H1 (cell line): ENCODE results near the gene HOXD4. TPM values are rescaled to one million over a fixed set of nuclear protein-coding genes. Genes with fewer than 3 reads are reported as not detected.
A peak's percentile ranks its signal among the peaks of the same experiment; 100 is the strongest.

Experiments used
- CTCF ChIA-PET: fragments of 300-600 bp; sonication (Branson Sonifier 250); formaldehyde crosslinking; loops from one replicate; lab custom pipeline; 2021; ENCODE audit not compliant: partially characterized antibody; lab: Charles Lee
- POLR2A ChIA-PET: fragments of 300-600 bp; sonication (Branson Sonifier 250); formaldehyde crosslinking; loops from one replicate; lab custom pipeline; 2021; ENCODE audit warnings: inconsistent platforms; ENCODE audit not compliant: partially characterized antibody; lab: Charles Lee
- DNase-seq, 2 experiments: peaks; one replicate each; pipeline versions ENCODE4 v3.0.0 to v3.0.0-alpha.2; 2010 to 2022; ENCODE audit warnings: low spot score in 2 of 2, low read depth in 1 of 2, mixed read lengths in 1 of 2
- FAIRE-seq: peaks from 2 replicates; lab custom pipeline; 2011; peaks lifted over from hg19 to GRCh38; lab: Jason Lieb, UNC
- H2AFZ ChIP-seq: 2 replicates; pipeline ENCODE4 v1.8.1; 2012; ENCODE audit warnings: low read length, inconsistent platforms
- H2AK5ac ChIP-seq: 2 replicates; pipeline ENCODE4 v1.6.1; 2013; ENCODE audit warnings: low read depth, low read length
- H2BK120ac ChIP-seq: replicated peaks from 2 replicates; pipeline ENCODE3; 2013; ENCODE audit warnings: low read depth, low read length, inconsistent platforms
- H2BK12ac ChIP-seq: 2 replicates; pipeline ENCODE4 v1.6.1; 2013; ENCODE audit warnings: low read depth, low read length
- H2BK15ac ChIP-seq: 2 replicates; pipeline ENCODE4 v1.6.1; 2013; ENCODE audit warnings: low read length
- H2BK20ac ChIP-seq: 2 replicates; pipeline ENCODE4 v1.6.1; 2013; ENCODE audit warnings: low read length
- H2BK5ac ChIP-seq: 2 replicates; pipeline ENCODE4 v1.6.1; 2013; ENCODE audit warnings: low read depth, low read length
- H3K14ac ChIP-seq: 2 replicates; pipeline ENCODE4 v1.6.1; 2013; ENCODE audit warnings: inconsistent platforms; ENCODE audit not compliant: insufficient read length
- H3K18ac ChIP-seq: 2 replicates; pipeline ENCODE4 v1.6.1; 2013; ENCODE audit warnings: low read length; ENCODE audit errors: extremely low read depth
- H3K23ac ChIP-seq: 2 replicates; pipeline ENCODE4 v1.6.1; 2013; ENCODE audit warnings: inconsistent platforms; ENCODE audit not compliant: insufficient read length
- H3K23me2 ChIP-seq: 2 replicates; pipeline ENCODE4 v1.6.1; 2013; ENCODE audit warnings: low read depth, low read length
- H3K27ac ChIP-seq: 2 replicates; pipeline ENCODE4 v1.6.1; 2011; ENCODE audit warnings: low read depth, low read length, inconsistent platforms
- H3K27me3 ChIP-seq, 4 experiments: replicated peaks in 1 of 4; 1 replicate in 1 of 4; 2 replicates in 3 of 4; pipeline versions ENCODE4 v1.6.1 to v1.8.1; 2011 to 2013; ENCODE audit warnings: low read length in 3 of 4, mild to moderate bottlenecking in 3 of 4, inconsistent platforms in 2 of 4, mixed read lengths in 2 of 4, moderate library complexity in 1 of 4; ENCODE audit not compliant: control insufficient read depth in 3 of 4, insufficient read depth in 3 of 4; ENCODE audit errors: extremely low read depth in 1 of 4
- H3K36me3 ChIP-seq, 4 experiments: 2 replicates each; pipeline versions ENCODE4 v1.6.1 to v1.8.1; 2011 to 2013; ENCODE audit warnings: mild to moderate bottlenecking in 4 of 4, low read length in 3 of 4, moderate library complexity in 2 of 4, control low read depth in 1 of 4, inconsistent platforms in 1 of 4; ENCODE audit not compliant: insufficient read depth in 4 of 4, control insufficient read depth in 2 of 4
- H3K4ac ChIP-seq: replicated peaks from 2 replicates; pipeline ENCODE3; 2013; ENCODE audit warnings: low read length, low read depth, mixed read lengths, inconsistent platforms; ENCODE audit not compliant: insufficient read length
- H3K4me1 ChIP-seq, 4 experiments: replicated peaks in 1 of 4; 1 replicate in 1 of 4; 2 replicates in 3 of 4; pipeline versions ENCODE4 v1.6.1 to v1.8.1; 2011 to 2013; ENCODE audit warnings: low read length in 3 of 4, inconsistent platforms in 2 of 4, mixed read lengths in 1 of 4; ENCODE audit not compliant: insufficient read depth in 4 of 4, control insufficient read depth in 3 of 4
- H3K4me2 ChIP-seq, 2 experiments: 2 replicates each; pipeline versions ENCODE4 v1.6.1 to v1.8.1; 2011 to 2013; ENCODE audit warnings: low read depth in 2 of 2, low read length in 2 of 2, control low read depth in 1 of 2, inconsistent platforms in 1 of 2, mild to moderate bottlenecking in 1 of 2; ENCODE audit not compliant: insufficient read depth in 1 of 2
- H3K4me3 ChIP-seq, 4 experiments: fragments of 200-600, 300-600 bp in 1 of 4; sonication (generic), shearing (Covaris generic), sonication (Bioruptor Twin) in 1 of 4; 2 replicates each; pipeline versions ENCODE4 v1.5.1 to v1.8.1; 2011 to 2016; ENCODE audit warnings: low read length in 4 of 4, low read depth in 3 of 4, control low read depth in 2 of 4, inconsistent platforms in 2 of 4, mild to moderate bottlenecking in 2 of 4, mixed read lengths in 1 of 4, moderate library complexity in 1 of 4; ENCODE audit not compliant: insufficient read depth in 2 of 4; ENCODE audit errors: extremely low read depth in 1 of 4
- H3K56ac ChIP-seq: replicated peaks from 2 replicates; pipeline ENCODE3; 2013; ENCODE audit warnings: low read depth, mild to moderate bottlenecking, mixed read lengths, low read length, inconsistent platforms; ENCODE audit not compliant: insufficient read length
- H3K79me1 ChIP-seq: 2 replicates; pipeline ENCODE4 v1.6.1; 2013; ENCODE audit warnings: low read depth, low read length, control low read depth
- H3K79me2 ChIP-seq, 2 experiments: 2 replicates each; pipeline versions ENCODE4 v1.6.1 to v1.8.1; 2012 to 2013; ENCODE audit warnings: low read length in 2 of 2, mild to moderate bottlenecking in 2 of 2, inconsistent platforms in 1 of 2; ENCODE audit not compliant: insufficient read depth in 2 of 2, control insufficient read depth in 1 of 2
- H3K9ac ChIP-seq, 4 experiments: replicated peaks in 1 of 4; 1 replicate in 1 of 4; 2 replicates in 3 of 4; pipeline versions ENCODE4 v1.6.1 to v1.8.1; 2011 to 2013; ENCODE audit warnings: low read depth in 3 of 4, low read length in 3 of 4, control low read depth in 2 of 4, mild to moderate bottlenecking in 2 of 4, moderate library complexity in 2 of 4, inconsistent platforms in 1 of 4; ENCODE audit errors: extremely low read depth in 1 of 4
- H3K9me3 ChIP-seq, 2 experiments: 2 replicates each; pipeline versions ENCODE4 v1.6.1 to v1.8.1; 2012 to 2013; ENCODE audit warnings: mild to moderate bottlenecking in 2 of 2, moderate library complexity in 2 of 2, control low read depth in 1 of 2, inconsistent platforms in 1 of 2, low read depth in 1 of 2, low read length in 1 of 2, mixed read lengths in 1 of 2; ENCODE audit not compliant: insufficient read depth in 2 of 2
- H4K20me1 ChIP-seq, 2 experiments: replicated peaks in 1 of 2; 2 replicates each; pipeline versions ENCODE3 to v1.8.1; 2011 to 2013; ENCODE audit warnings: inconsistent platforms in 2 of 2, low read length in 2 of 2, mild to moderate bottlenecking in 1 of 2; ENCODE audit not compliant: insufficient read depth in 2 of 2, control insufficient read depth in 1 of 2
- H4K5ac ChIP-seq: 2 replicates; pipeline ENCODE4 v1.6.1; 2013; ENCODE audit warnings: low read length, low read depth, mixed read lengths, inconsistent platforms; ENCODE audit not compliant: insufficient read length
- H4K8ac ChIP-seq: 2 replicates; pipeline ENCODE4 v1.8.0; 2013; ENCODE audit warnings: mild to moderate bottlenecking, moderate library complexity, low read length, inconsistent platforms; ENCODE audit not compliant: insufficient read depth; ENCODE audit errors: extremely low read depth
- H4K91ac ChIP-seq: replicated peaks from 2 replicates; pipeline ENCODE3; 2013; ENCODE audit warnings: low read length, mixed read lengths, inconsistent platforms; ENCODE audit not compliant: insufficient read length
- BACH1 ChIP-seq: IDR thresholded peaks from 2 replicates; pipeline ENCODE4 v1.6.1; 2012; ENCODE audit warnings: low read length, improper control_type of control experiment
- CEBPB ChIP-seq: IDR thresholded peaks from 2 replicates; pipeline ENCODE4 v1.6.1; 2012; ENCODE audit warnings: low read depth, low read length
- CHD2 ChIP-seq: IDR thresholded peaks from 2 replicates; pipeline ENCODE4 v1.6.1; 2012; ENCODE audit warnings: low read length, improper control_type of control experiment
- EGR1 ChIP-seq: IDR thresholded peaks from 2 replicates; pipeline ENCODE4 v1.6.1; 2011; ENCODE audit warnings: low read depth, low read length, borderline replicate concordance
- NRF1 ChIP-seq: IDR thresholded peaks from 2 replicates; pipeline ENCODE4 v1.6.1; 2011; ENCODE audit warnings: mild to moderate bottlenecking, low read depth, low read length, improper control_type of control experiment
- SIRT6 ChIP-seq: IDR thresholded peaks from one replicate; pipeline ENCODE4 v1.7.1; 2012; ENCODE audit warnings: low read length, inconsistent platforms
- SIX5 ChIP-seq: IDR thresholded peaks from 2 replicates; pipeline ENCODE4 v1.6.1; 2011; ENCODE audit warnings: mild to moderate bottlenecking, low read depth, low read length
- SP1 ChIP-seq: IDR thresholded peaks from 2 replicates; pipeline ENCODE4 v1.6.1; 2011; ENCODE audit warnings: low read depth, low read length
- SP4 ChIP-seq: IDR thresholded peaks from 2 replicates; pipeline ENCODE4 v1.6.1; 2012; ENCODE audit warnings: low read length, inconsistent platforms
- TAF7 ChIP-seq: optimal IDR thresholded peaks from 2 replicates; pipeline ENCODE3; 2011; ENCODE audit warnings: low read depth, mild to moderate bottlenecking, inconsistent platforms, low read length, moderate library complexity, borderline replicate concordance
- TCF12 ChIP-seq: IDR thresholded peaks from 2 replicates; pipeline ENCODE4 v1.6.1; 2011; ENCODE audit warnings: low read depth, mild to moderate bottlenecking, low read length
- TEAD4 ChIP-seq: IDR thresholded peaks from 2 replicates; pipeline ENCODE4 v1.6.1; 2012; ENCODE audit warnings: low read depth, low read length, inconsistent platforms, mixed read lengths
- YY1 ChIP-seq: IDR thresholded peaks from 2 replicates; pipeline ENCODE4 v1.6.1; 2011; ENCODE audit warnings: low read depth, mild to moderate bottlenecking, low read length
- WGBS, 2 experiments: shearing (Covaris generic) in 1 of 2; methylation state at CpG; one replicate each; pipeline versions ENCODE4 v1.1.6 to v1.1.7; 2013 to 2015; ENCODE audit warnings: low lambda C conversion rate in 2 of 2, mixed read lengths in 2 of 2, inconsistent platforms in 1 of 2, low coverage in 1 of 2, missing lambda C conversion rate in 1 of 2; ENCODE audit not compliant: insufficient replicate concordance in 2 of 2, insufficient coverage in 1 of 2, insufficient read length in 1 of 2; ENCODE audit errors: extremely low coverage in 1 of 2, missing lambda C conversion rate in 1 of 2; 5-methylcytosine and 5-hydroxymethylcytosine counted together
- polyA plus RNA-seq, 7 experiments: library from polyadenylated mRNA; depleted of rRNA in 3 of 7; stranded (reverse) in 5 of 7; unstranded in 2 of 7; fragments of >200 nt in 5 of 7; fragments of 200-250 nt in 2 of 7; gene quantifications; 1 replicate in 5 of 7; 2 replicates in 1 of 7; 4 replicates in 1 of 7; pipeline versions ENCODE4 v1.2.1 to v1.2.3, GENCODE V29; 2011 to 2013; ENCODE audit warnings: missing spikeins in 2 of 7, mixed read lengths in 2 of 7
- total RNA-seq: library from RNA; stranded (reverse); fragmentation: NEBNext Ultra II Directional; extraction: Animal tissue kit (Norgen Biotek cat#: 25700); gene quantifications from 2 replicates; pipeline ENCODE4 v1.2.1, GENCODE V29; 2021
- TF ChIP-seq, protein P1 (sequence below): IDR thresholded peaks from 2 replicates; pipeline ENCODE4 v1.6.1; 2011; ENCODE audit warnings: low read depth, mild to moderate bottlenecking, low read length; ENCODE audit not compliant: insufficient read depth

HOXD4 gene
- total and polyA plus RNA-seq, 2 of the 8 experiments (the other 6 are each of a cell fraction or from before 2014, with no cell fraction given): not detected

DNA sequence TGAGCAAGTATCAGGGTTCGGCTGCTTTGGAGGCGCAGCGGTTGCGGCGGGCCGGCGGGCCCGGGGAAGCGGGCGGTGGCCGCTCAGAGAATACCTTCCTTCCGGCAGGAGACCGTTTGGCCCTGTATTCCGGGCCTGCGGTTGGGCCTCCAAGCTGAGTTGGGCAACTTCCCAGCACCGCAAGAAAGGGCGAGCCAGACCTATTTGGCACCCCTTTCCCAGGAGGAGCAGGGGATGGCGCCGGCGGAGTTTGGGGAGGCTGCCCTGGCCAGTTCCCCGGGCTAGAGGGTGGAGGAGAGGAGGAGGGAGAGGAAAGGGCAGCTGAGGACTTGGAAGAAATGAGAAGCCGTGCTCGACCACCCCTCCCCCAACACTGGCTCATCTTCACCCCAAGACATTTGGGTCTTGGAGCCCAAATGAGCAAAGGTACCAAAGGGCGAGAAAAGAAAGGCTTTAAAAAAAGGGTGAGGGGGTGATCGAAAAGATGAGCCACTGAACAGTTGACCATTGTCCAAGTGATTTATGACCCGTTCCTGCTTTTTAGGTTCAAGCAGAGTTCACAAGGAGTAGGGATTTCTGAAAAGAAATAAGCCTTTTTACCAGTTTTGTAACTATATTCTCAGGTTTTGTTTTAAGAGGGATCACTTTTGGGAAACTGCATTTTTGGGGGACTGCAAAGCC lies 14.2 kb downstream of the HOXD4 start:
- H3K79me1 ChIP-seq: no peaks in the 10 kb centered on the region
- no peak overlapping the region for H4K91ac ChIP-seq
- H4K8ac ChIP-seq: no peak overlapping the region
- no peaks in the 10 kb centered on the region for H3K79me2 ChIP-seq
- H2BK120ac ChIP-seq: no peak overlapping the region
- no peak overlapping the region for H3K56ac ChIP-seq
- peaks cover 96 to 100% (median 100%) of the 10 kb centered on the region in 4 experiments for H3K27me3 ChIP-seq
- H2AK5ac ChIP-seq: no peak overlapping the region
- no peak overlapping the region for H2AFZ ChIP-seq
- no peak overlapping the region for H2BK12ac ChIP-seq
- POLR2A ChIA-PET: interaction anchor here (1.5 kb wide), 1 partner anchor 51 kb away, joined by 4 read pairs; no protein-coding TSS in a partner anchor
- H3K4me2 ChIP-seq: peak overlapping the region; percentile 38 to 44; a peak in 2 of 4 replicates
- H2BK15ac ChIP-seq: no peak overlapping the region
- H4K20me1 ChIP-seq: peaks cover 27 to 39% of the 10 kb centered on the region in 2 experiments
- no peak overlapping the region for H3K18ac ChIP-seq
- H3K9me3 ChIP-seq: no peaks in the 10 kb centered on the region
- WGBS, 2 experiments: 4% methylated on average over 24 of the region's 26 CpGs; no CpG with 5 or more reads in 1 of the 2 experiments
- no peak overlapping the region for H3K9ac ChIP-seq
- H3K4me3 ChIP-seq: peak overlapping the region in 1 of 4 experiments; percentile 40; a peak in 2 of 8 replicates
- H3K4me1 ChIP-seq: peaks cover 0 to 5% (median 0%) of the 10 kb centered on the region in 4 experiments; a peak in 4 of 7 replicates
- FAIRE-seq (no peak), DNase-seq (peak in 1 of 2 experiments; percentile 68)
- H3K23ac ChIP-seq: no peak overlapping the region
- H3K27ac ChIP-seq: no peak overlapping the region
- no peak overlapping the region for H4K5ac ChIP-seq
- H2BK20ac ChIP-seq: no peak overlapping the region
- H2BK5ac ChIP-seq: no peak overlapping the region
- H3K23me2 ChIP-seq: 0 out of 2 replicates have a peak, but pooled peaks cover 2% of the 10 kb centered on the region
- CTCF ChIA-PET: interaction anchor here (0.9 to 4.4 kb wide), 4 partner anchors 14 to 389 kb away, joined by 3 to 16 read pairs (median 5); partner anchors contain the start of gene HOXD4
- no peak overlapping the region for H3K14ac ChIP-seq
- H3K36me3 ChIP-seq: no peaks in the 10 kb centered on the region
- no peak overlapping the region for H3K4ac ChIP-seq
- TF ChIP-seq YY1: 0 out of 2 replicates have a peak, but pooled peaks have one; percentile 6
- 0 out of 2 replicates have a peak, but pooled peaks have one; percentile 18 for TF ChIP-seq EGR1
- TF ChIP-seq SP1: peak; percentile 30; the same call in 1 of the 2 replicates
- TF ChIP-seq, protein P1, sequence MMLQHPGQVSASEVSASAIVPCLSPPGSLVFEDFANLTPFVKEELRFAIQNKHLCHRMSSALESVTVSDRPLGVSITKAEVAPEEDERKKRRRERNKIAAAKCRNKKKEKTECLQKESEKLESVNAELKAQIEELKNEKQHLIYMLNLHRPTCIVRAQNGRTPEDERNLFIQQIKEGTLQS: no peak
- TF ChIP-seq CEBPB: no peak
- no peak for TF ChIP-seq SP4
- no peak for TF ChIP-seq CHD2
- no peak for TF ChIP-seq SIX5
- no peak for TF ChIP-seq SIRT6
- no peak for TF ChIP-seq TAF7
- TF ChIP-seq BACH1: no peak
- 0 out of 2 replicates have a peak, but pooled peaks have one; percentile 58 for TF ChIP-seq TCF12
- TF ChIP-seq NRF1: no peak
- no peak for TF ChIP-seq TEAD4
